Tibial nerve (tissue), 4 donors: Measurements from ENCODE around the gene PLCL2. TPM values are rescaled to one million over a fixed set of nuclear protein-coding genes. Genes with fewer than 3 reads are reported as not detected.

ENCODE experiments used
- DNase-seq, 2 donors: peaks; one replicate each; pipeline ENCODE4 v3.0.0-alpha.2; 2019; ENCODE audit warnings: low spot score in 2 of 2
- H3K27ac ChIP-seq, 4 donors: fragments of 200-600 bp; sonication (generic) in 3 of 4; one replicate each; pipeline ENCODE4 v1.5.1; 2017 to 2019; ENCODE audit warnings: mild to moderate bottlenecking in 1 of 4
- H3K27me3 ChIP-seq, 2 donors: fragments of 200-600 bp; sonication (generic) in 1 of 2; one replicate each; pipeline versions ENCODE4 v1.5.1 to v1.6.0; 2017 to 2019
- H3K36me3 ChIP-seq, 3 donors: fragments of 200-600 bp; sonication (generic); one replicate each; pipeline ENCODE4 v1.5.1; 2018 to 2019
- H3K4me1 ChIP-seq, 4 donors: fragments of 200-600 bp; sonication (generic) in 3 of 4; one replicate each; pipeline ENCODE4 v1.5.1; 2017 to 2019
- H3K4me3 ChIP-seq, 4 donors: fragments of 200-600 bp; sonication (generic) in 3 of 4; one replicate each; pipeline ENCODE4 v1.5.1; 2017 to 2019; ENCODE audit warnings: mild to moderate bottlenecking in 1 of 4, moderate library complexity in 1 of 4
- H3K9me3 ChIP-seq, 4 donors: fragments of 200-600 bp; sonication (generic) in 3 of 4; one replicate each; pipeline ENCODE4 v1.5.1; 2017 to 2019
- EP300 ChIP-seq, 2 donors: sonication (generic); formaldehyde crosslinking; IDR thresholded peaks; one replicate each; pipeline ENCODE4 v1.6.1; 2017; ENCODE audit warnings: antibody characterized with exemption in 2 of 2, mild to moderate bottlenecking in 1 of 2
- POLR2A ChIP-seq, 2 donors: fragments of 450-650 bp; IDR thresholded peaks; one replicate each; pipeline ENCODE4 v1.6.1; 2017; ENCODE audit warnings: antibody characterized with exemption in 2 of 2, mild to moderate bottlenecking in 2 of 2, moderate library complexity in 2 of 2
- WGBS, 2 donors: methylation state at CpG; one replicate each; pipeline ENCODE4 v1.1.5; 2018; 5-methylcytosine and 5-hydroxymethylcytosine counted together
- total RNA-seq, 4 donors: library from RNA; depleted of rRNA; stranded (reverse); fragments of >200 nt; gene quantifications; one replicate each; pipeline ENCODE4 v1.1.0, GENCODE V29; 2016
- TF ChIP-seq, protein P1 (sequence below), 5 experiments: fragments of 200-600 bp in 3 of 5; fragments of 450-650 bp in 2 of 5; sonication (generic) in 3 of 5; IDR thresholded peaks; one replicate each; pipeline ENCODE4 v1.5.1; 2016 to 2019; ENCODE audit warnings: antibody characterized with exemption in 5 of 5, mild to moderate bottlenecking in 3 of 5, moderate library complexity in 2 of 5

Gene PLCL2
- total RNA-seq, 4 donors from 2014 or later: 17.7 to 39.3 (median 29.0) TPM

DNA sequence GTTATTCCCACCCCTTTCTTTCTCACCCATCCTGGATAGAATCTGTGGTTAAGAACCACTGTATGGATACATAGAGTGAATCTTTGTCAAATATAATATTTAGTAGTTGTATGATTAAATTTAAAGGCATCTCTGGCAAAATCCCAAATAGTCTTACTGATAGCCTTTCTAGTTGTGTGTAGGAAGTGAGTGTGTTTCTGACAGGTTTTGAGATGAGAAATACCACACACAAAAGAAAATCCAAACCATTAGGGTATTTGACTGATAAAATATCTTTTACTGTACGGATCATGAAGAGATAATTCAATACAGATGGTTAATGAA lies 44.7 kb upstream of the PLCL2 start:
- no peak for DNase-seq
- no peak overlapping the region for H3K4me3 ChIP-seq
- 63 to 86% methylated on average over 1 of the region's 1 CpG for WGBS, 2 donors
- H3K9me3 ChIP-seq: no peaks in the 10 kb centered on the region
- no peak overlapping the region for H3K27ac ChIP-seq
- no peaks in the 10 kb centered on the region for H3K27me3 ChIP-seq
- H3K36me3 ChIP-seq: no peaks in the 10 kb centered on the region
- TF ChIP-seq POLR2A (IDR thresholded peaks at IDR 0.05): no peak
- TF ChIP-seq, protein P1, sequence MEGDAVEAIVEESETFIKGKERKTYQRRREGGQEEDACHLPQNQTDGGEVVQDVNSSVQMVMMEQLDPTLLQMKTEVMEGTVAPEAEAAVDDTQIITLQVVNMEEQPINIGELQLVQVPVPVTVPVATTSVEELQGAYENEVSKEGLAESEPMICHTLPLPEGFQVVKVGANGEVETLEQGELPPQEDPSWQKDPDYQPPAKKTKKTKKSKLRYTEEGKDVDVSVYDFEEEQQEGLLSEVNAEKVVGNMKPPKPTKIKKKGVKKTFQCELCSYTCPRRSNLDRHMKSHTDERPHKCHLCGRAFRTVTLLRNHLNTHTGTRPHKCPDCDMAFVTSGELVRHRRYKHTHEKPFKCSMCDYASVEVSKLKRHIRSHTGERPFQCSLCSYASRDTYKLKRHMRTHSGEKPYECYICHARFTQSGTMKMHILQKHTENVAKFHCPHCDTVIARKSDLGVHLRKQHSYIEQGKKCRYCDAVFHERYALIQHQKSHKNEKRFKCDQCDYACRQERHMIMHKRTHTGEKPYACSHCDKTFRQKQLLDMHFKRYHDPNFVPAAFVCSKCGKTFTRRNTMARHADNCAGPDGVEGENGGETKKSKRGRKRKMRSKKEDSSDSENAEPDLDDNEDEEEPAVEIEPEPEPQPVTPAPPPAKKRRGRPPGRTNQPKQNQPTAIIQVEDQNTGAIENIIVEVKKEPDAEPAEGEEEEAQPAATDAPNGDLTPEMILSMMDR (IDR thresholded peaks at IDR 0.05): no peak
- no peak for TF ChIP-seq EP300 (IDR thresholded peaks at IDR 0.05)
- peaks cover 0 to 11% (median 4%) of the 10 kb centered on the region in 4 donors for H3K4me1 ChIP-seq

DNA sequence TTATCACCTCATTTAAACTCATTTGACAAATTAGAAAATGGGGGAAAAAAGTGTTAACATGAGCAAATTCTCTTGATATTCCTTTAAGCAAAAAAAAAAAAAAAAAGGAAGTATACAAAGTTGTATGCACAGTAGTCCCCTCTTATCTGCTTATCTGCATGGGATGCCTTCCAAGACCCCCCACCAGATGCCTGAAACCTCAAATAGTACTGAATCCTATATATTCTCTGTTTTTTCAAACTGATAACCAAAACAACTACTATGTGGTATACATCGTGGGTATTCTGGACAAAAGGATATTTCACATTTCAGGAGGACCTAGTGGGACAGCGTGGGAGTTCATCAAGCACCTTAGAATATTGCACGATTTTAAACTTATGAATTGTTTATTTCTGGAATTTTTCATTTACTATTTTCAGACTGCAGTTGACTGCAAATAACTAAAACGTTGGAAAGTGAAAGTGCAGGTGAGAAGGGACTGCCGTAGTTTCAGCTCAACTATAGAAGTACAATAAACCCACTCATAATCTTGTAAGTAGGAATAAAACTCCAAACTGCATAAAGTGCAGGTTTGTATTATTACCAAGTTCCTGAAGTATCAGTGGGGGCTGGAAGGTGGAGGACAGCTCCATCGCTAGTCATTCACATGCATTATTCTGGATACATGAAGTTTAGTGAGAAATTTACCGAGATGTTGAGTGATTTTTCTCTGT lies 43.6 kb upstream of the PLCL2 start:
- Histone ChIP-seq H3K27ac (no peak overlapping the region), H3K27me3 (no peaks in the 10 kb centered on the region), H3K9me3 (no peaks in the 10 kb centered on the region), H3K36me3 (no peaks in the 10 kb centered on the region), H3K4me1 (peaks cover 0 to 11% (median 4%) of the 10 kb centered on the region in 4 donors), H3K4me3 (no peak overlapping the region)
- 68 to 71% methylated on average over 7 of the region's 7 CpGs for WGBS, 2 donors
- TF ChIP-seq POLR2A (IDR thresholded peaks at IDR 0.05) (no peak), EP300 (IDR thresholded peaks at IDR 0.05) (no peak)
- TF ChIP-seq, protein P1 (IDR thresholded peaks at IDR 0.05): no peak
- no peak for DNase-seq

DNA sequence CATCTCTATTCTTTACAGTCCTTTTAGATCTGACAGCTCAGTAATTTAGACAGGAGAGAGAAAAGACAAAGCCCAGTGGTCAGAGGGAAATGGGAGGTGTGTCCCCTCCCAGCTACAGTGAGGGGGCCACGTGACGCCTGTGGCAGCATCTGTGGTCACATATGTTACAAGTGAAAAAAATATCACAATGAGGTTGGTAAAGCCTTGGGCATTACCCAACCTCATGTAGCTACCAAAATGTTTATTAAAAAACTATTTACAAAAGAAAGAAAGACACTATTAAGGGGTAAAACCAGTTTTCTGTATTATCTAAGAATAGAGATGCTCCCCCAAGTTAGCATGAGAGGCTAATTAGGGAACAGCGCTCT lies 42.9 kb upstream of the PLCL2 start:
- no peak overlapping the region for H3K4me3 ChIP-seq
- no peak for DNase-seq
- no peaks in the 10 kb centered on the region for H3K9me3 ChIP-seq
- H3K27ac ChIP-seq: peak overlapping the region in 2 of 4 donors; percentile 55 to 66
- WGBS, 2 donors: 79 to 80% methylated on average over 3 of the region's 3 CpGs
- H3K4me1 ChIP-seq: peaks cover 0 to 11% (median 4%) of the 10 kb centered on the region in 4 donors
- H3K36me3 ChIP-seq: no peaks in the 10 kb centered on the region
- TF ChIP-seq EP300 (IDR thresholded peaks at IDR 0.05) (no peak), POLR2A (IDR thresholded peaks at IDR 0.05) (no peak)
- TF ChIP-seq, protein P1 (IDR thresholded peaks at IDR 0.05): no peak
- no peaks in the 10 kb centered on the region for H3K27me3 ChIP-seq

DNA sequence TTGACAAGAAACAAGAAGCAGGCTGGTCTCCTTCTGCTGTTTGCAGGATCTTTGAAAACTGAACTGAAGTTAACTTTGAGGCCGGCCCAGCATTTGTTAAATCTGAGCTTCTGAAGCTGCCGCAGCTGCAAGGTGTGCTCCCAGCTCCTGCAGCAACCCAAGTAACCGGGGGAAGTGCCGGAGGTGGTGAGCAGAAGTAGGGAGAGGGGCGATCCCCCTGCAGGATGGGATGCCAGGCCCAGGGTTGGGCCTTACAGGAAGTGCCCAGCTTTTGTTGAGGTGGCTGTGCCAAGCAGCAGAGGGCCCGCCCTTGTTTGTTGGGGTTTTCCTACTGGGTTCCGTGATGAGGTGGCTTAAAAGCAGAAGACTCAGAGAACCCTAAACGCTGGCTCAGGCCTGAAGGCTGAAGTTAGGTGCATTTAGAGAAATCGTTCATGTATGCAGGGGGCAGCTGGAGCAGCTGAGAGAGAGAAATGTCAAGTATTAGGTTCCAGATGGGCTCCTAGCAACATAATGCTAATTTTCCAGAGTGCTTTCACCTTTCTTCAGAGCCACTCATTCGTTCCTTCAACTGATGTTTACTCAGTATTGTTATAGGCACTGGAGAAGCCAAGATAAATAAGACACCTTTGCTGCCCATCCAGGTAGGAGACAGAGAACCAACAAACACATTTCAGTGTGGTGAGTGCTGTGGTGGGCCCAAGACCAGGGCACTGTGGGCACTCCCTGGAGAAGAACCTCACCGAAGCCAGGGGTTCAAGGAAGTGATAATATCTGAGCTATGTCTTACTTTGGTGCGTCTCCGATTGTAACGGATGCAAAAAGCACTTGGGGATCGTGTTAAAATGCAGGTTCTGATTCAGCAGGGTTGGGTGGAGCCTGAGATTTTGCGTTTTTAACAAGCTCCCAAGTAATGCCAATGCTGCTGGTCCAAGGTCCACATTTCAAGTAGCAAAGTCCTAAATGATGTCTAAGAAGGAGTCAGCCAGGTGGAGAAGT lies 42.2 kb upstream of the PLCL2 start:
- no peaks in the 10 kb centered on the region for H3K9me3 ChIP-seq
- peak overlapping the region in 2 of 4 donors; percentile 55 to 66 for H3K27ac ChIP-seq
- H3K4me3 ChIP-seq: no peak overlapping the region
- H3K36me3 ChIP-seq: no peaks in the 10 kb centered on the region
- H3K27me3 ChIP-seq: no peaks in the 10 kb centered on the region
- H3K4me1 ChIP-seq: peaks cover 0 to 11% (median 4%) of the 10 kb centered on the region in 4 donors
- 80% methylated on average over 16 of the region's 16 CpGs for WGBS, 2 donors
- no peak for DNase-seq
- TF ChIP-seq, protein P1 (IDR thresholded peaks at IDR 0.05): no peak
- TF ChIP-seq POLR2A (IDR thresholded peaks at IDR 0.05): no peak
- TF ChIP-seq EP300 (IDR thresholded peaks at IDR 0.05): no peak

DNA sequence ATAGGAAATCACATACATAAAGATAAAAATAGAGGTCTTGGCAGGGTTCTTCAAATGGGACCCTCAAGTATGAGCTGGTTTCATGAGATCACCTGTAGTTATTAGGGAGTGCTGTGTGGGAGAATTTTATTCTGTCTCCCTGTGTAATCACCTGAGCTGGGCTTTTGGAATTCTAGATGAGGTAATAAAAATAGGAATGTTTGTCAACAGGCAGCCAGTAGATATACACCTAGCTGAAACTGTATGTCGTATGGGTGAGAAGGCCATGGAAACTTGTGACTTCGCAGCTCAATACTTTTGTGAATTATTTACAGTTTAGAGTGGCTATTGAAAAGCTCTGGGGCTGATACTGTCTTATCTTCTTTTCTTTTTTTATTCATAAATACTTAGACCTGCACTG lies 40.5 kb upstream of the PLCL2 start:
- H3K4me1 ChIP-seq: peaks cover 0 to 11% (median 4%) of the 10 kb centered on the region in 4 donors
- 88 to 90% methylated on average over 2 of the region's 2 CpGs for WGBS, 2 donors
- no peak for DNase-seq
- H3K9me3 ChIP-seq: no peaks in the 10 kb centered on the region
- no peaks in the 10 kb centered on the region for H3K36me3 ChIP-seq
- no peaks in the 10 kb centered on the region for H3K27me3 ChIP-seq
- TF ChIP-seq POLR2A (IDR thresholded peaks at IDR 0.05) (no peak), EP300 (IDR thresholded peaks at IDR 0.05) (no peak)
- TF ChIP-seq, protein P1 (IDR thresholded peaks at IDR 0.05): no peak
- H3K4me3 ChIP-seq: no peak overlapping the region
- no peak overlapping the region for H3K27ac ChIP-seq
